Mammary epithelial cell (primary cell): Measurements from ENCODE around the gene CHRNA1.

ENCODE experiments used
- CTCF ChIP-seq, 2 donors: IDR thresholded peaks in 1 of 2; conservative IDR thresholded peaks in 1 of 2; 2 replicates each; pipeline ENCODE4 v1.5.1; 2011 to 2012; ENCODE audit warnings: inconsistent platforms in 2 of 2, low read length in 2 of 2, mild to moderate bottlenecking in 2 of 2, control low read depth in 1 of 2, low read depth in 1 of 2; ENCODE audit not compliant: insufficient read depth in 1 of 2; ENCODE audit errors: extremely low read depth in 1 of 2
- EZH2 ChIP-seq: IDR thresholded peaks from 2 replicates; pipeline ENCODE4 v1.6.1; 2012; ENCODE audit warnings: low read length, inconsistent platforms, borderline replicate concordance

GRCh38 chr2:174716785-174717184 is 47.5 kb downstream of the CHRNA1 start:
- TF ChIP-seq CTCF (conservative IDR thresholded peaks at IDR 0.05 in 1 of 2, IDR thresholded peaks at IDR 0.05 in 1 of 2; ENCODE audit: extremely low read depth in 1 of 2, insufficient read depth in 1 of 2, low read depth in 1 of 2, low read length in 2 of 2): no peak
- no peak for TF ChIP-seq EZH2
